GM18508 (cell line): ENCODE measurements around the gene TMPRSS11A.

ENCODE experiments used
- ATAC-seq: cut with Tn5 transposase; IDR thresholded peaks from one replicate; pipeline ENCODE4 v1.9.1; 2021; ENCODE audit warnings: moderate number of reproducible peaks; ENCODE audit not compliant: insufficient read depth, unreplicated experiment

The TMPRSS11A gene

DNA sequence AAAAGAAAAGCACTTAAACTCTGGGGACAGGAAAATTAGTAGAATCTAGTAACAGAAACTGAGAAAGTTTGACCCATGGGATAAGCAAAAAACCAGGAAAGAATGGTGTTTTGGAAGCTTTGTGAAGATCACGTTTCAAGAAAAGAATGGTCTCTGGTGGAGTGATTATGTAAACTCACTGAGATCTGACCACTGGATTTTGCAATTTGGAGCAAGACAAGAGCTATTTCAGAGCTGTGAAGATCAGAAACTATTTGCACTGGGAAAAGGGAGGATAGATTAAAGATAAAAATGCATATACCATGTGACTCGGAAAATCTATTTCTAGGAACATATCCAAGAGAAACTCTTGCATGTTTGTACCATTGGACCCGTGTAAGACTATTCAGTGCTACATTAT, 83.8 kb downstream of the TMPRSS11A start:
- no peak for ATAC-seq

- ATAC-seq, result no peak
Observed at GRCh38 chr4:67877086-67877485, 86.2 kb downstream of the TMPRSS11A start.

- ATAC-seq, result no peak
Observed at GRCh38 chr4:67874986-67875385, 88.3 kb downstream of the TMPRSS11A start.

DNA sequence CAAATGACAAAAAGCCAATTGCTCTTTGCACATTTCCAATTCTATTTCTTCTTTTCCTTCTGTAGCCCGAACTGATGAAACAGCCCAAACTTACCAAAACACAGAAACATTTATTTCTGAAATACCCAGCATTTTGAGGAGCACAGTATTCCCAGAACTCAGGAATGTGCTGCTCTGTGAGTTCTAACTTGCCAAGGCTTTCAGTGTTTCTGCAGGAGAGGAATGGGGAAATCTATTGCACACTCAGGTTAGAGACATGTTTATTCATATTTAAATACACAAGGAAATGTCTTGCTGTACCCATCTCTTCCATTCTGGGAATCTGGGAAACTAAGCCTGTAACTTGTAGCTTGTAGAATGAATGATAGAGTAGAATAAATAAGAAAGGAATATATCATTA, 90.2 kb downstream of the TMPRSS11A start:
- no peak for ATAC-seq

DNA sequence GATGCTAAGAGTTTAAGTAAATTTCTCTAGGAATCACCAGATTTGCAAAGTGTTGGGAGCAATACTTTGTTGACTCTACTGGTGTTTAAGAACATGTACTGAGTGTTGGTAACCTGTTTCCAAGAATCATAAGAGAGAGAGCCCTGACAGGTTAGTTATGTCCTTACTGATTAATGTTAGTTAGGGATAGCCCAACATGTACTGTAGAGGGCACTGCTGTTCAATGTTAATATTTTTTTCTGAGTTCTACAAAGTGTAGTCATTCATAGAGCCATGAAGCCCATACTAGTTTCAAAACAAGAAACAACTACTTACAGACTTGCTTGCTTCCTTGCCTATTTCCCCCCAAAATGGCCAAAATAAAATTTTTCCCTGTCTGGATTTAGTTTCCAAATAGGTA, 91.4 kb downstream of the TMPRSS11A start:
- peak; percentile 94 for ATAC-seq

DNA sequence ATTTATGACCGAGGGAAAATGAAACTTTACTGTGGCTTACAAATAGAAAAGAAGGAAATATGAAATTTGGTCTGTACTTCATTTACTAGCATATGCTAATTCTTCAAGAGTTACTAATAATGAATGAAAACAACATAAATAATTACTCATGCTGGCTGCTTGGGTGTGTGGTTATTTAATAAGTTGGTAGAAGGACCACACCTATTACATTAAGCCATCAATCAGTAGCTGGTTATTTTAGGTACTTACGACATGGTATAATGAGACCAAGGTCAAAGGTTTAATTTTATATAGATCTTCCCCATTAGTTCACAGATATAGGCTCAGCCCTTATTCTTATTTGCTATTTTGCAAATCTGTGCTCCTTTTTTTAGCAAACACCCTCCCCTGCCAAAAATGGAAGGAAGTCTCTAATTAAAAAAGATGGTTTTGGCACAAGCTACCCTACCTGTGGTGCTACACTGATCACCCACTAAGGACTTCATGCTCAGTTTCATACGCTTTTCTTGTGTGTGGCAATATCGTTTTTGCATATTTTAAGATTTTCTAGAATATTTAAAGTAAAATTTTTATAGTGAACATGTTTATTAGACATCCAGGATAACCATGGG, 93.6 kb downstream of the TMPRSS11A start:
- no peak for ATAC-seq

- no peak for ATAC-seq
Observed at GRCh38 chr4:67861513-67861912, 101.8 kb downstream of the TMPRSS11A start.
